SW 1271 (cell line): ENCODE data around the gene CASTOR1.

Experiments
- DNase-seq, 2 experiments: peaks; one replicate each; lab custom pipeline; 2025; lab: John Stamatoyannopoulos, UW

The CASTOR1 gene

GRCh38 chr22:30244641-30245040, 44.7 kb downstream of the CASTOR1 start:
- no peak for DNase-seq

- DNase-seq = no peak
Measured at GRCh38 chr22:30244066-30244465, 45.2 kb downstream of the CASTOR1 start.

- DNase-seq = no peak
Measured at GRCh38 chr22:30243661-30244060, 45.6 kb downstream of the CASTOR1 start.

- DNase-seq = no peak
Measured at GRCh38 chr22:30241576-30242371, 47.5 kb downstream of the CASTOR1 start.

- no peak for DNase-seq
Measured at GRCh38 chr22:30240541-30241417, 48.5 kb downstream of the CASTOR1 start.

GRCh38 chr22:30239488-30240405, 49.6 kb downstream of the CASTOR1 start:
- DNase-seq = no peak

- DNase-seq = no peak
Measured at GRCh38 chr22:30238661-30239487, 50.4 kb downstream of the CASTOR1 start.

GRCh38 chr22:30238136-30238535, 51.2 kb downstream of the CASTOR1 start:
- DNase-seq = no peak

- no peak for DNase-seq
Measured at GRCh38 chr22:30236875-30237274, 52.4 kb downstream of the CASTOR1 start.

GRCh38 chr22:30235687-30236170, 53.6 kb downstream of the CASTOR1 start:
- peak in 1 of 2 experiments; percentile 49 for DNase-seq
